Renal pelvis (tissue), 4 donors: ENCODE measurements around the gene AGPAT3. TPM values are rescaled to one million over a fixed set of nuclear protein-coding genes. Genes with fewer than 3 reads are reported as not detected.

Experiments
- DNase-seq: peaks from one replicate; pipeline ENCODE4 v3.0.0-alpha.2; 2013
- polyA plus RNA-seq, 3 donors: library from polyadenylated mRNA; unstranded; fragments of 120-200 nt; gene quantifications; one replicate each; pipeline ENCODE4 v1.2.1, GENCODE V29; 2013; ENCODE audit not compliant: insufficient read length in 3 of 3

Gene AGPAT3
- polyA plus RNA-seq, 3 donors, result 55.4 to 73.9 (median 73.1) TPM

- DNase-seq, result no peak
Measured at GRCh38 chr21:43858806-43859648, 6.0 kb upstream of the AGPAT3 start.

GRCh38 chr21:43859747-43860214, 5.2 kb upstream of the AGPAT3 start:
- no peak for DNase-seq

DNA sequence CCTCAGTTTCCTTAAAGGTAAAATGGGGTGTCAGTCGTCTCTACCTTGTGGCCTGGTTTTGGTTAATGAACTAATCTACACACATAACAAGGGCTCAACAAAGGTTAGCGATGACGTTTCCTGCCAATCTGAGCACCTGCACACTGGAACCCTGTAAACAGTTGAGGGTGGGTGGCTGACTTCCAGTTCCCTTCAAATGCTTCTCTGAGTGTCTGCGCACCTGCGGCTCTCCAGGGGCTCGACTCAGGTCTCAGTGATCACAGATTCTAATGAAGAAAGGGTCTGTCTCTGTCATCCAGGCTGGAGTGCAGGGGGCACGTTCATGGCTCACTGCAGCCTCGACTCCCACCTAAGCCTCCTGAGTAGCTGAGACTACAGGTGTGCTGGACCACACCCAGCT, 3.3 kb upstream of the AGPAT3 start:
- no peak for DNase-seq

GRCh38 chr21:43864313-43864961, 586 bp upstream of the AGPAT3 start:
- DNase-seq, result no peak

DNA sequence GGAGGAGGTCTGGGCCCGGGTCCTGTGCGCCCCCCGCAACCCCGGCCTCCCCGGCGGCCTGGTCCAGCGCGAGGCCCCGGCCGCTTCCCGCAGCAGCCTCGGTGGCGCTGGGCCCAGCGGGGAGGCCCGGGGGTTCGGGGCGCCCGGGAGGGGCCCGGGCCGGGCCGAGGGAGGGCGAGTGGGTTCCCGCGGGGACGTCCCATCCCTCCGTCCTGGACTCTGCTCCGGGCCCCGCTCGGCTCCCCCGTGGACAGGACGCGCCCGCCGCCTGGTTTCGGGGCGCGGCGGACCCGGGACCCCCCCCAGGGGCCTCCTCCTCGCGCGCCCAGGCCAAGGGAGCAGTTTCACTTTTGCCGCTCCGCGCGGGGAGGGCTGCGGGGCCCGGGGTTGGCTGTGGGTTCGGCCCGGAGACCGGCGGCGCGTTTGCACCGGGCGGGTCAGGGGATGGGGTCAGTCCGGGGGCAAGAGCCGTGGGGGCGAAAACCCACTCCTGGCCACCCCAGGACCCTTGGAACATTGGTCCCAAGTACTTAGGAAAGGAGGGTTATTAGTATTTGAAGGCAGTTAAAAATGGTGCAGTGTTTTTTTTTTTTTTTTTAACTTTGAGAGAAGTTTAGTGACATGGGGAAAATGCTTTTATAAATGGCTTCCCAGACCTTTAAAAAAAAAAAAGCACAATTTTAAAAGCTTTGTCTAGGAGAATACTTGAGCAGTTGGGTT, 677 bp downstream of the AGPAT3 start:
- no peak for DNase-seq

DNA sequence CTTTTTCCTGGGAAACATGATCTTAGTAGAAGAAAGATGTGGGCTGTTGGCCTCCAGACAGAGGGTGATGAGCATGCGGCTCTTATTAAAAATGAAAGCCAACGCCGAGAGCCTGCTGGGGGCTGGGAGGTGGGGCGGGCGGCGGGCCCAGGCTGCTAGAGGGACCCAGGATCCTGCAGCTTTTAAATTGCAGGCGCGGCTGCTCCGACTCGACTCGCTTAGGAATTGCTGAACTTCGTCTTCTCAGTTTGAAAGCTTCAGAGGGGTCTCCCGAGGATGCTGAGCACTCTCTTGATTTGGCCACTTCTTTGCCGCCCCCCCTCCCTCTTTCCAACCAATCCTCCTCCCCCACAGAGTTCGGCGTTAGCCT, 1.2 kb downstream of the AGPAT3 start:
- DNase-seq, result peak; percentile 55

DNA sequence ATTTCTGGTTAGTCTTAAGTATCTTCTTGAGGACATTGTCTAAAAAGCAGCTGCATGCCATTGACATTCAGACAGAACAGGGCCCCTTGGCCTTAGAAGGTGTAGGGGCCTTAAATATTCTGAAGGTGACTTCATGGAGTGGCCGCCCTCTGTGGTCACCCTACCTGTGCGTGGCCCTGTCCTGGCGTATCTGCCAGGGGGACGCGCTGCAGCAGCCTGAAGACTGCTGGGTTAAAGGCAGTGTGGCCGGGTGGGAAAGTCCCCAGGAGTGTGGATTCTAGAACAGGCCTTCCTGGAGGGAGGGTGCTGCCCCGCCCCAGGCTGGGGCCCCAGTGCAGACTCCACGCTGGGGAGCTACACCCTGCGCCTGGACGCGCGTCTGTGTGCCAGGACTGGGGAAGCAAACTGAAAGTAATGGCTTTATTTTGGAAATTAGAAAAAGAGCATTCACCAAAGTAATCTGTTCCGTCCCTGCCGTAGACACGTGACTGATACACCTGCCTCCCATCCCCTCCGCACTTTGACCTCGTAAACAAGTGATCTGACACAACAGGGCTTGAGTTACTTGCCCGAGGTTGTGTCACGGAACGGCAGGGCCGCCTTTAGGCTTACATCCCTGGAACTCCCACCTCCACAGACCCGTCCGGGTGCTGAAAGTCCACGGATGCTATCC, 1.8 kb downstream of the AGPAT3 start:
- no peak for DNase-seq

GRCh38 chr21:43867332-43867703, 2.3 kb downstream of the AGPAT3 start:
- no peak for DNase-seq

GRCh38 chr21:43867948-43868347, 2.9 kb downstream of the AGPAT3 start:
- DNase-seq, result no peak

- no peak for DNase-seq
Measured at GRCh38 chr21:43868461-43868860, 3.4 kb downstream of the AGPAT3 start.

DNA sequence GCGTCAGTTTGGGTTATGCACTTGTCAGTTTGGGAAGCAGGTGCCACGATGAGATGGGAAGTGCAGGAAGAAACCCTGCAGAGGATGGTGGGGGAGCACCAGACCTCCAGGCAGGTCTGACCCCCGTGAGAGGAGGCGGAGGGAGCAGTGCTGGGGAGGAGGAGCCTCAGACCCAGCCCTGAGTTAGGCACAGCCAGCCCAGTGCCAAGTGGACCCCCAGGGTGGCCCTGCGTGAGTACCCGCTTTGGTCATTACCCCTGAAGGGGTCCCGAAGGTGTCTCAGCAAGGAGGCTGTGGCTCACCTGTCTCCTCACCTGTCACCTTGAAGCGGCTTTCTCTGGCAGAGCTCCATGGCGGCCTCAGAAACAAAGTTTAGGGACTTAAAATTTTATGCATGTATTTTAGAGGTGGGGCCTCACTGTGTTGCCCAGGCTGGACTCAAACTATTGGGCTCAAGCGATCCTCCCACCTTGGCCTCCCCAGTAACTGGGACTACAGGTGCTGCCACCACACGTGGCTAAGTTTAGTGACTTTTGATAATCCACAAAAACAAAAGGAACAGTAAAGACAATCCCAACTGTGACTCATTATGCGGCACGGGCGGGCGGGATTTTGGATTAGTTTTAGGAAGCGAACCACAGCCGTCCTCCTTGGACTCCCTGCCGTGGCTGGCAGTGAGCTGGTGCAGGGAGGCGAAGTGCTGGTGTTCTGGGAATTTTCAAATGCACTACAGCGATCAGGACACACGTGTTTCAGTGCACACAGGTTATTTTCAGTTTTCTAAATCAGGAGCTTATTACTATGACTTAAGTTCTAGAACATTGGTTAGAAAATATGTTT, 4.7 kb downstream of the AGPAT3 start:
- no peak for DNase-seq

DNA sequence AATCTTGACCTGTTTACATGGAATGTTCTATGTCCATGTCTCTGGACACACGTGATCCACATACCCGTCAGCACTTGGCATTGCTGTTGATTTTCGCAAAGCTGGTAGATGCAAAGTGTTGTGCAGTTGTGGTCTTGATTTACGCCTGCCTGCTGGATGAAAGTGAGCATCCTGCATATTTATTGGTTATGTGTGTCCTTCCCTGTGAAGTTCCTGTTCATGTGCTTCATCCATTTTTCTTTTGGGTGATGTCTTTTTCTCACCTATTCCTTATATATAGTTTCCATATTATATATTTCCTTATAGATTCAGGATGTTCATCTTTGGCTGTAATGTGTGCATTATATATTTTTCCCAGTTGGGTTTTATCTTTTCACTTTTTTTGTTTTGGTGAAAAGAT, 6.5 kb downstream of the AGPAT3 start:
- DNase-seq, result no peak

DNA sequence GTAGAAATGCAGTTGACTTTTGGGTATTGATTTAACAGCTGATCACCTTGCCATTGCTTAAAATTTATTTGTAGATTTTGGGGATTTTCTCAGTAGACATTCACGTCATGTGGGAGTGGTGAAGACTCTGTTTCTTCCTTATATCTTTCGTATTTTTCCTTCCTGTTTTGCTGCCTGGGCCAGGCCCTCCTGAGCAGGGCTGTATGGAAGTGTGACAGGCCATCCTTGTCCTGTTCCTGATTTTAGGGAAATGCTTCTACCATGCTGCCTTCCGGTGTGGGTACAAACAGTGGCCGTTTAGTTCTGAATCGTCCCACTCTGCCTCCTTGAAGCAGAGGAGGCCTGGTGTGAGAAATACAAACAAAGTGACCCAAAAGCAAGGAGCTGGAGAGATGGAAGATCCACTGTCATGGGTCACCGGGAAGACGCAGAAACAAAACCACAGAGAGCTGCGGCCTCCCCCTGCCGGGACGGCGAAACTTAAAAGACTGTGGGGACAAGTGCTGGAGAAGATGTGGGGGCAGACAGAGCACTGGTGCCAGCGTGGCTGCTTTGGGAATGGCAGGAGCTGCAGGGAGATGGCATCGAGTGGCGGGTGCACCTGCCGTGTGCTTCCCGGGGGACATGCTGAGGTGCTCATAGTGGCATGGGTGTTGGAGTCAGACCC, 7.6 kb downstream of the AGPAT3 start:
- no peak for DNase-seq

DNA sequence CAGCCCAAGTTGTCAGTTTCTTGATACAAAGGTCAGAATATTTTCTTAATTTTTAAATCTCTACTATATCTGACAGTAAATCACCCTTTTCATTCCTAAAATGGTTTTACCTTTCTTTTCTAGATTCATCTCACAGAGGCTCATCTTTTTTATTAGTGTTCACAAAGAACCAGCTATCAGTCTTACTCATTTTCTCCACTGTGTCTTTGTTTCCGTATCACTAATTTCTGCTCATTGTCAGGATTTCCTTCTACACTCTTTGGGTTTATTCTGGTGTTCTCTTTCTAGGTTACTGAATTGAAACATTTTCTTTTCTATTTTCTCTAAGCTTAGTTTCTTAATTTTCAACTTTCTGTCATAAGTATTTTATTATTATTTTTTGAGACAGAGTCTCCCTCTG, 8.7 kb downstream of the AGPAT3 start:
- DNase-seq, result no peak

- DNase-seq, result no peak
Measured at GRCh38 chr21:43874085-43874805, 9.2 kb downstream of the AGPAT3 start.

GRCh38 chr21:43876605-43877004, 11.6 kb downstream of the AGPAT3 start:
- DNase-seq, result no peak

DNA sequence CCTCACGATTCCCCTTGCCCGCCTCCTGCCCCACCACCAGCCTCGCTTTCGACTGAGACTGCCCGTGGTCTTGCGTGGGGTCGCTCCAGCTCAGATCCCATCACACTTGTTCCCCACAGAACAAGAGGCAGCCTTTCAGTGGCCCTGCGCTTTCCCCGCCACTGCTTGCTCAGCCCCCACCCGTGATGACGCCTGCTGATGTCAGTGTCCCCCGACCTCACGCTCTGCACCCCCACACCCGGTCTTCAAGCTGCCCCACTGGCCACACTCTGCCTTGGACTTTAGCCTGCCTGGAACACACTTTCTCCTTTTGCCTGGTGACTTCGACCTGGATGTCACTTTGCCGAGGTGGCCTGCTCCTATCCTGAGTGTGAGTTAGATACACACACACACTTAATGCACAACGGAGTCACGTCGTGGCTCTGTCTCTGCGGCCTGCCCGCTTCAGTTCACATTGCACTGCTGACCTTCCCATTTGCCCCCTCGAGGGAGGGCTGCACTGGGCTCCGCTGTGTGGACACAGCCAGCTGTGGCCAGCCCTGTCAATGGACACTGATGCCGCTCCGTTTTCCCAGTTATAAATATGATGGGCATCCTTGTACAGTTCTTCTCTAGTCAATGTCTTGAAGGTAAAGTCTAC, 13.0 kb downstream of the AGPAT3 start:
- no peak for DNase-seq

DNA sequence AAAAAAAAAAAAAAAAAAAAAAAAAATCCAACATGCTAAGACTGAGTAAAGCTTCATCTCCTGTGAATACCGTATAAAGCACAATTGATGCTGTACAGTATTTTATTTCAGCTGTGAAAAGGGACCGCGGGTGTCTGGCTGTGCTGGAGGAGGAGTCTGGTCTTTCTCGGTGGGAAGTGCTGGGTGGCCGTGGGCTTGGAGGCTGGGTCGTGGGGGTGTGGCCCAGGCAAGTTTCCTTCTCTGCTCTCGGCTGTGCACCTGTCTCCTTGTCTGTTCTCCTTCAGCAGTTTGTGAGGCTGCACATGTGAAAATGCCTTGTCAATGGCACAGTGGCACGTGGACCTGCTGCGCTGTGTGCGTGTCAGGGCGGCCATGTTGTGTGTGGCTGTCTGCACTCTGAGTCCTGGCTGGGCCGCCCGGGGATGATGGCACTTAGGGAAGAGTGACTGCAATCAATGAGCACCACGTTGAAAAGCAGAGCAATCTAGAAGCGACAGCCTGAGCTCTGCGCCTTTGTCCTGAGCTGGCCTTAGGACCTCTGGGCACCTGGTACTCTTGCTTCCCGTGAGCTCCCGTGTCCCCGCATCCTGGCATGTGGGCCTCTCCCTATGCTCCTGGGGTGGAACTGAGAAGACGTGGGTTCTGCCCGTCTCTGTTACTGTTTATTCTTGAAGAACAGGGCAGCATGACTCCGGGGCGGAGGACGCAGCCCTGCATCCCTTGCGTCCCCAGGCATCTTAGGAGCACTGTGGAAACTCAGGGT, 14.5 kb downstream of the AGPAT3 start:
- no peak for DNase-seq
